Amygdala (tissue), 56 donors: ENCODE results near the gene CBARP.
A peak's percentile ranks its signal among the peaks of the same experiment; 100 is the strongest.

Experiments used
- DNase-seq, 56 donors: peaks; one replicate each; lab custom pipeline; 2025; lab: John Stamatoyannopoulos, UW

The CBARP gene

GRCh38 chr19:1276628-1277022 lies 38.8 kb upstream of the CBARP start:
- no peak for DNase-seq

DNA sequence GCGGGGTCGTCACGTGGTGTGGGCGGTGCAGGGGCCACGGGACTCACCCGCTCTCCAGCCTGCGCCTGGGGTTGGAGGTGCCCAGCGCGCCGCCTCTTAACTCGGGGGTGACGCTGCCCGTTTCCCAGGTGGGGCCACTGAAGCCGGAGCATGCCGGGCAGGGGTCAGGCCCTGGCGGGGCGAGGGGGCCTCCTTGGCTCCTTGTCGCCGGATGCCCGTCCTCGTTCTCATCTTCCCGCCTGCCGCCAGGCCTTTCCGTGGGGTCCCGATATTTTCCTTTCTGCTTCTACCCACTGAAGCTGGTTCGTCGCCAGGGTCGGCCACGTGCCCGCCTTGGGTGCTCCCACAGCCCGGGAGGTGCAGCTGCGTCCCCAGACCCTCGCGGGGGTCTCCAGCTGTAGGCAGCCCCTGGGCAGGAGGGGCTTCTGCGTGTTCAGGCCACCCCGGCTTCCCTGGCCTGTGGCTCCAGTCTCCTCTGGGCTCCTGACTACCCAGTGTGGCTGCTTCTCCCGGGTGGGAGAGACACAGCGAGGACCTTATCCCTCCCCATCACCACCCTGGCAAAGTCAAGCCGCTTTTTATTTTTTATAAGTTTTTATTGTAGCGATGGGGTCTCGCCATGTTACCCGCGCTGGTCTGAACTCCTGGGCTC lies 38.3 kb upstream of the CBARP start:
- peak in 5 of 56 donors; percentile 34 to 75 (median 71) for DNase-seq

GRCh38 chr19:1275260-1275975 lies 37.6 kb upstream of the CBARP start, which contains the start of gene FAM174C:
TSS of gene FAM174C (plus strand) at chr19:1275530. CDS start at chr19:1275550, 20 bp downstream.
- peak; percentile 26 to 97 (median 92) for DNase-seq

DNA sequence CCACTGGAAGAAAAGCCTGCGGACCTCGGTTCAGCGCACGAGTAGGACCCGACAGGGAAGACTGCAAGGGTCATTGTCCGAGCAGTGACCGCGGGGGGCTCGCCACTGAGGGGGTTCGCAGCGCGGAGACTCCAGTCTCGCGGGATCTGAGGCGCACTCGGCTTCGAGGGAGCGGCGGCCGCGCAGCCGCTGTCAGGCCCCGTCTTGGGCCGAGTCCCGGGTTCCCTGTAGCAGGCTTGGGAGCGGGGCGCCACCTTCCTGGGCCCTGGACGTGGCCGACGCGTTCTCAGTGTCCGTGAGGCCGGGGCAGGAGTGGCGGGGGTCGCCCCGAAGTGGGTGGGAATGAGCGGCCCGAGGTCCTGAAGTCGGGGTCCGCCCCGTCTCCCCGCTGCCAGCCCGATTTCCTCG lies 37.1 kb upstream of the CBARP start:
- no peak for DNase-seq

DNA sequence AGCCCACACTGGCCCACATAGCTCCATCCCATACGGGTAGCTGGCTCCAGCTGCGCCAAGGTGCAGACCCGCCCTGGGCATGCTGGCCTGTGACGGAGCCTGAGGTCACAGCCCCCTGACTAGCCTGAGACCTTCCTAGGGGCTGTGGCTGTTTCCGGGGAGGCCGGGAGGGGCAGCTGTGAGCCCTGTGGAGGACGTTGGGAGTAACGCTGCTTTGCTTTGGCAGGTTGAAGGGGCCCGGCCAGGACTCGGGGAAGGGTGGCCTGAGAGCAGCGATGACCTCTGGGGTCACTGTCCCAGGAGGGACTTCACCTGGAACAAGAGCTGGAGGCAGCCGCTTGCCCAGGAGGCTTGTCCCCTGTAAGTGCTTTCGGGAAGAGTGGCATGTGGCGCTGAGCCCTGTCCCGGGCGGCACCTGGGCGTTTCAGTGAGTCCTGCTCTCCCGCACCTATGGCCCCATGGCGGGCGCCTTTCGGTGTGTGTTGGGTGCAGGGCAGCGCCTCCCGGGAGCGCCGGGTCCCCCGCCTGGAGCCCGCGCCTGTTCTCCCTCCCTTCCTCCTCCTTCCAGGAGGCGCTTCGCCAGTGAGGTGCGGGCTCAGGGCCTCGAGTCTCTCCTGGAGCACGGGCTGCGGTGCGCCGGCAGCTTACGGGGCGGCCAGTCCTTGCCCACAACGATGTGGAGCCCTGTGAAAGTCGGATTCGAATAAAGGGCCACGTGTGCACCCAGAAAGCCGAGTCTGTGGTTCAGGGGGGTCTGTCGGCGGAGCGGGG lies 36.5 kb upstream of the CBARP start:
- no peak for DNase-seq

- no peak for DNase-seq
Measured at GRCh38 chr19:1273263-1274041, 35.6 kb upstream of the CBARP start.

GRCh38 chr19:1272423-1273262 lies 34.8 kb upstream of the CBARP start:
- peak in 17 of 56 donors; percentile 6 to 55 (median 23) for DNase-seq

DNA sequence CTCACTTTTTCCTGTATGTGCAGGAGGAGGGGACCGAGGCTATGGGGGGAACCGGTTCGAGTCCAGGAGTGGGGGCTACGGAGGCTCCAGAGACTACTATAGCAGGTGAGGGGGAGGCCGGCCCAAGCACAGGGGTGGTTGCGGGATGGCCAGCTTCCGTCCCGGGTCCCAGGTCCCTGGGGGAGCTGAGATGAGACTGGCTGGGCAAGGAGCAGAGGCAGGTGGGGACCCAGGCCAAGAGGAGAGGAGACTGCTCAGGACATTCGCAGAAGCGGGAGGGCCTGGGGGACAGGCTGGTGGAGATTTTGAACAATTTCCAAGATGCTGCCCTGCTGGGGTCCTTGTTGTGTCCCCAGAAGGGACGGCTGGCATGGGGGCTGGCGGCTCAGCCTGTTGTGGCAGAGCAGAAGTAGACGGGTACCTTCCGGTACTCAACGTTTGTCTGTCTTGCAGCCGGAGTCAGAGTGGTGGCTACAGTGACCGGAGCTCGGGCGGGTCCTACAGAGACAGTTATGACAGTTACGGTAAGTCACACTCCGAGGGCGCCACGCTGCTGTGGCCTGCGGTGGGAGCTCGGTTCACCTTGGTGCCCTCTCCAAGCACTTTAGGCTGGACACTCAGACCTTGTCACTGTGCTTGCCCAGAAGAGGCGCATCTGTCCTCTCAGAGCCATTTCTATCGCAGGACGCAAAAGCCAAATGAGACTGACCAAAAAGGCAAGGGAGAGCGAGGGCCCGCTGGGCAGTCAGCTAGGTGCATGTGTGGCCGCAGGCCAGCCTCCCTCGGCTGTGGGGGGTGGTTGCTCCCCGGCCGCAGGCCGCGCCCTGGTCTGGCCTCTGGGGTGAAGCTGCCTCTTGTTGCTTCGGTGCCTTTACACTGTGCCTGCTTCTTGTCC lies 34.0 kb upstream of the CBARP start:
- DNase-seq: peak in 1 of 56 donors; percentile 9

DNA sequence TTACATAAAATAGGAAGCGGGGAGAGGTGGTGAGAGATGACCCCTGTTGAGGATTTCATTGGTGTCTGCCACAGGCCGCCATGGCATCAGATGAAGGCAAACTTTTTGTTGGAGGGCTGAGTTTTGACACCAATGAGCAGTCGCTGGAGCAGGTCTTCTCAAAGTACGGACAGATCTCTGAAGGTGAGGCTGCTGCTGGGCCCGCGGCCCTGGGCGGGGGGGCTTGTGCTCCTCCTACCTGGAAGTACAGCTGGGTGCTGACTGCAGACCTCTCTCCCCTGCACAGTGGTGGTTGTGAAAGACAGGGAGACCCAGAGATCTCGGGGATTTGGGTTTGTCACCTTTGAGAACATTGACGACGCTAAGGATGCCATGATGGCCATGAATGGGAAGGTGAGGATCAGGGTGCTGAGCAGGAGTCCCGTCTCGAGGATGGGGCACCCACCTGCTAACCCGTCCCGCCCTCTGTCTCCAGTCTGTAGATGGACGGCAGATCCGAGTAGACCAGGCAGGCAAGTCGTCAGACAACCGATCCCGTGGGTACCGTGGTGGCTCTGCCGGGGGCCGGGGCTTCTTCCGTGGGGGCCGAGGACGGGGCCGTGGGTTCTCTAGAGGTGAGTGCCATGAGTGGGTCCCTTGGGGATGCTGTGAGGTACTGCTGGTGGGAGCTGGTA lies 33.2 kb upstream of the CBARP start:
- DNase-seq: no peak

GRCh38 chr19:1270213-1270853 lies 32.5 kb upstream of the CBARP start:
- peak in 1 of 56 donors; percentile 60 for DNase-seq

GRCh38 chr19:1269478-1270212 lies 31.8 kb upstream of the CBARP start:
- DNase-seq: peak in 54 of 56 donors; percentile 41 to 90 (median 79)

DNA sequence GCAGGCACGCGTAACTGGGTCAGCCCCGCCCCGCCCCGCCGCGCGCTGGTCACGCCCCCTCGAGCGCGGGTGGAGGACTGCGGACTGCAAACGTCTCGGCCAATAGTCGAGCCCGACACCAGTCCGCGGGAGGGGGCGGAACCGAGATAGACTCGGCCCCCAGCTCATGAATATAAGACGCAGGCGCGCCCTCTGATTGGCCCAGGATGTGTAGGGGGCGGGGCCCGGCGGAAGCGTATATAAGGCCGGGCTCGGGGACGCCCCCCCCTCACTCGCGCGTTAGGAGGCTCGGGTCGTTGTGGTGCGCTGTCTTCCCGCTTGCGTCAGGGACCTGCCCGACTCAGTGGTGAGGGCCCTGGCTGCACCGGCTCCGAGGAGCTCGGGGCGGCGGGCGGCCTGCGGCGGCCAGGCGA lies 31.3 kb upstream of the CBARP start, which contains the start of gene CIRBP:
Gene CIRBP, plus strand, starts transcription at position 268 of the 413 bp plus-strand sequence. CDS start 1,602 bp downstream, outside the sequence.
- DNase-seq: peak; percentile 48 to 100 (median 99)

DNA sequence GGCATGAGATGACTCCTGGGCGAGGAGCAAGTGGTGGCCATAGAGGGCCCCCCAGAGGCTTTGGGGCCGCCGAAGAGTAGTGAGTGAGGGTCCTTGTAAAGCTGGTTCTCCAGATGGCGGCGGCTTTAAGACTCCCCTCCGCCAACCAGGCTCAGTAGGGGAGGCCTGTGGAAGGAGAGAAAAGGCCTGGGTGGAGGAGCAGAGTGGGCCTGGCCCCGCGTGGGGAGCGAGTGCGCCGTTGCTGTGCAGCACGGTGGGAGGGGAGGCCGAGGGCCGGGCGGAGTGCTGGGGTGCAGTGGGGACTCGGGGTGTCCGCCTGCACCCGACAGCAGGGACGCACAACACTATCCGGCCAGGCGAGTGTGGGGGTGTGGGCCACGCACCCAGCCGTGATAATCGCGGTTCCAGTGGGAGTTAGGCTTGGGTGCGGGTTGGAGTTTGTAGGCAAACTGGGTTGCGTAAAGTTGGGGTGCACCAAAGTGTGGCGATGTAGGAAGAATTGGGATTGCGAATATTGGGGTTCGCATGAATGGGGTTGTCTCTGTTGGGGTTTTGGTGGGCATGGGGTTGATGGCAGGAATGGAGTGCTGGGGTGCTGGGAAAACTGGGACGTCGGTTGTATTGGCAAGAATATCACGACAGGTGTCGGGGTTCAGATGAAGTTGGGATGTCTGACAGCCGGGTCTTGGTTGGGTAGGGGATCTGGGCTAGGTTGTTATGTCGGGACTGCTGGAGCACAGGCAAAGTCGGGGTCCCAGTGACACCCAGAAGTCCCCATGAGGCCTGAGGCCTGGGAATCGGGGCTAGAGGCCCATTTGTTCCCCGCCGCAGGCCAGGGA lies 30.6 kb upstream of the CBARP start:
- DNase-seq: peak in 3 of 56 donors; percentile 41 to 51 (median 42)

GRCh38 chr19:1267477-1268225 lies 29.8 kb upstream of the CBARP start:
- peak in 18 of 56 donors; percentile 21 to 58 (median 35) for DNase-seq
